HCEC 1CT (cell line): ENCODE data around the gene TEAD1.
A peak's percentile ranks its signal among the peaks of the same experiment; 100 is the strongest.

Source experiments
- DNase-seq: peaks from one replicate; pipeline ENCODE4 v3.0.0-alpha.2; 2017

TEAD1 gene

GRCh38 chr11:12793065-12793464 is 118.8 kb downstream of the TEAD1 start:
- no peak for DNase-seq

DNA sequence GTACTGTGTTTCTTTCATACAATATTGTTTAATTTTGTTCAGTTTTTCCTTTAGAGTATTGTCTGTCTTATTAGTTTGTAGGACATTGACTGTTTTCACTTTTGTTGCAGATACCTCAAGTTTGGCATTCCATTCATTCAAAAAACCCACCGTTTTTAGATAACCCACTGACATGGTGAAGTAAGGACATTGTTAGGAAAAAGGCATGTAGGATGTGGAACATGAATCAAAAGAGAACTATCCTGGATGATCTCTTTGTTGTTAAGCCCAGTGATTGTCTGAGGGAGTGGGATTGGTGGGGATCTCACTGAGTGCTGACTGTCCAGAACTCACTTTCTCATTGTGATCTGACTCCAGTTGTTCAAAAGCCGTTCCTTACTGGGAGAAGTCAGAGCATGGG is 119.3 kb downstream of the TEAD1 start:
- DNase-seq, result no peak

GRCh38 chr11:12794576-12795230 is 120.5 kb downstream of the TEAD1 start:
- DNase-seq, result no peak

- DNase-seq, result no peak
Measured at GRCh38 chr11:12797996-12798395, 123.8 kb downstream of the TEAD1 start.

- no peak for DNase-seq
Measured at GRCh38 chr11:12798609-12799011, 124.4 kb downstream of the TEAD1 start.

GRCh38 chr11:12799334-12799835 is 125.2 kb downstream of the TEAD1 start:
- DNase-seq, result no peak

DNA sequence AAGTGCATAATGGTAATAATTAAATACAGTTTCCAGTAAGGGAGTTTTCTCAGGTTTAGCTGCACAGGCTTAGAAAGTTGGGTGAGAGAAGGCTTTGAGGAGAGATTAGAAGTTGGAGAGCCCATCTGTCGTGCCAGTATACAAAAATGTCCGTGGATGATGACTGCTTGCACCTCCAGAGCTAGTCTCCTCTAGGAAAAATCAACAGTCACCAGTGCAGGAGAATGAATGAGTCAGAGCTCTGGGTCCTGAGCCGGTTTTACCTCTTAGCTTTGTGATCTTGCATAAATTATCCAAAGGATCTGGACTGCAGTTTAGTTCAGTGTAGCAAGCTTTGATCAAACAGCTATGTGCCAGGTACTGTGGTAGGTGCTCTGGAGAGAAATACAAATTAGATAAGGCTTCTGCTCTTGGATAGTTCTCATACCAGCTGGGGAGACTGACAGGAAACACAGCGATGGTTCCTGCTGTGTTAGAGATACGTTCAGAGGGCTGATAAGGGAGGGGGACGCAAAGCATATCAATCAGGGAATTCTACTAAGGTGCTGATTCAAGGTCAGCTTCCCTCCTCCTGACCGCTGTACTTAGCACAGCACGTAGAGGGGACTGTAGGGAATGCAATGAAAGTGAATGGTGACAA is 125.9 kb downstream of the TEAD1 start:
- peak; percentile 71 for DNase-seq

DNA sequence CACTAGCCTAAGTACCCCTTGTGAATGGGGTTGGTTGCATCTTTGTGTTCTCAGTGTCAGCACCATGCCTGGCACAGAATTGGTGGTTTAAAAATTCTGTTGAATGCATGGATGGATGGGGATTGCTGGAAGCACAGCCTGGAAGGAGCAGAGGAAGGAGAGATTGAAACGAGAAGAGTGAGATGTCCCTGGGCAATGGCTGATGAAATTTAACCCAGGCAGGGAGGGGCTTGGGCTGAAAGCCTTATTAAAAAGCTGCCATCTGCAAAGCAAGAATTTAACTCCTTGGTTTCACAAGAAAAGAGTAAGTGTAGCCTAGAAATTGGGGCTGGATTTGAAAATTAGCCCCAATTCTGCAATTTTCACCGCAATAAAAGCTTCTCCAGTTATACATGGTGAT is 126.7 kb downstream of the TEAD1 start:
- no peak for DNase-seq

DNA sequence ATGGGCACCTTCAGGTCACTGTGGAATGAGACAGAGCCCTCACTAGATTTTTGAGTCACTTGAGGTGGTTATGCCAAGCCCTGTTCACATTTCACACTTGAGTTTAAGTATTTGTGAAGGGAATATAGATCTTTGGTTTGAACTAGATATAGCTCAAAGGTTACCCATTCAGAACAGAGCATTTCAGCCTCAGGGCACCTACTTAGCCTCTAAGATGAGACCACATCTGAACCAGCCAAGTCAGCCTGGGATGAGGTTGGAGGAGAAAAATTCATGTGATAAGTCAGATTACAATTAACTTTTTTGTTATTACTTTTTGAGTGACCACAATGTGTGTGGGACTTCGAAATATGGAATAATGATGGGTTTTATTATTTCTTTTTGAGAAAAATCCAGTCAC is 127.8 kb downstream of the TEAD1 start:
- DNase-seq, result no peak

GRCh38 chr11:12802418-12803085 is 128.3 kb downstream of the TEAD1 start:
- peak; percentile 65 for DNase-seq

DNA sequence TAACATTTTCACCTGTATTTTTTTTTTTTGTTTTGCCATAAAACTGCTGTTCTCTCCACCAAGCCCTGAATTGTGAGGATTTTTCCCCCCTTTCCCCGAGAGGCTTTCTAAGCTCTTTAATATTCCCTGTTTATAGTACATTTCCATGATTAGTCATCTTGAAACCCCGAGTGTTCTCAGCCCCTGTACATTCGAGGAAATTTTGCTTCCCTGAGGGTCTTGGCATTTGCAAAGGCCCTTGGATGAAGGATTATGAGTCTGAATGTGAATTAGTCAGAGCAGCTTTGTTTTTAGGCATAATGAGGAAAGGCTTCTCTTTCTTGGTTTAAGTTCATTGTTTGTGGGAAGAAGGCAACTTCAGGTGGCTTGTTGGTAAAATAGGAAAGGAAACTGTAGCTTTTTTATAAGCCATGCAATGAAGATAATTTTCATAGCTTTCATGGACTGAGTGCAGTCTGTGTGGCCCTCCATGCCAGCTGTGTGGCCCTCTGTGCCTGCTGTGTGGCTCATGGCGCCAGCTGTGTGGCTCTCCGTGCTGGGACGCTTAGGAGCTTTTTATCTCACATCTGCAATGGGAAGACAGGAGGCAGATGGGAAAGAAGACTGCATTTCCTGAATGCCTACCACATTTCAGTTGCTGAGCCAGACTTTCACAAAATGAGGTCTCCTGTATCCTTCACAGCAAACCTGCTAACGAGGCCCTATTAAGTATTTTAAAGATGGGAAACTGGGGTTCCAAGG is 129.0 kb downstream of the TEAD1 start:
- DNase-seq, result peak; percentile 37

DNA sequence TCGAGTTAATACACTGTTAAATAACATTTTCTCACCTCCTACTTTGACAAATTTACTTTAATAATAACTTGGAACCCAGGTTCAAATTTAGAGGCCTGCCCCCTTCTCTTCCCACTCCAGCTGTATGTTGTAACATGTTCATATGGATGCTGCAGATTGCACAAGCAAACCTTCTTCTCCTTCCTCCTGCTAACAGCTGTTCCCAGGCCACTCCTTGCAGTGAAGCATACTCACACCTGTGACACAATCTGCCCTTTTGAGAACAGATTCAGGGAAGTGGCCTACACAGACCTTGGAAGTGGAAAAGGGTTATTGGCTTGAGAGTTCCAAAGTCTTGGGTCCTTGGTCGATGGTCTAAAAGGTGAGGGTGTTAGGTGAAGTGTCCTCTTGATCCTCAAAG is 131.9 kb downstream of the TEAD1 start:
- peak; percentile 58 for DNase-seq

GRCh38 chr11:12807621-12808020 is 133.4 kb downstream of the TEAD1 start:
- DNase-seq, result no peak

- peak; percentile 71 for DNase-seq
Measured at GRCh38 chr11:12808519-12808918, 134.3 kb downstream of the TEAD1 start.

GRCh38 chr11:12809364-12809763 is 135.1 kb downstream of the TEAD1 start:
- no peak for DNase-seq

GRCh38 chr11:12809864-12810567 is 135.8 kb downstream of the TEAD1 start:
- peak; percentile 74 for DNase-seq

GRCh38 chr11:12810568-12810894 is 136.3 kb downstream of the TEAD1 start:
- no peak for DNase-seq

DNA sequence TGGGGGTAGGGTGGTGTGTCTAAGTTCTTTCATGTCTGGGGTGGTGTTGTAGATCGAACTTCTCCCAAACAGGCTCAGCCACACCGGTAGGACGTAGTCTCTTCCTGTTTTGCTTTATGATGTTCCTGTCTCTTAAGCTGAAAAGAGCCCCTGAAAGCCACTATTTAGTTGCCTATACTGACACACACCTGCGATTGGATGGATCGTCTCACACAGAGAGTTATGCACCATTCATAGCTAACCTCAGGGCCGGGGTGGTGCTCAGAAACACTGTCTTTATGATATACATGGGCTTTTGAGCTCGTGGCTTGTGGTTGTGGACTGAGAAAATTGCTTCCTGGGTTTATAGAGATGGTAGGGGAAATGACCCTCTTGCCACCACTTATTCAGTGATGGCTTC is 137.6 kb downstream of the TEAD1 start:
- DNase-seq, result no peak

- no peak for DNase-seq
Measured at GRCh38 chr11:12812849-12813248, 138.6 kb downstream of the TEAD1 start.

- peak; percentile 89 for DNase-seq
Measured at GRCh38 chr11:12813371-12814225, 139.4 kb downstream of the TEAD1 start.

GRCh38 chr11:12815129-12815480 is 140.9 kb downstream of the TEAD1 start:
- DNase-seq, result no peak

DNA sequence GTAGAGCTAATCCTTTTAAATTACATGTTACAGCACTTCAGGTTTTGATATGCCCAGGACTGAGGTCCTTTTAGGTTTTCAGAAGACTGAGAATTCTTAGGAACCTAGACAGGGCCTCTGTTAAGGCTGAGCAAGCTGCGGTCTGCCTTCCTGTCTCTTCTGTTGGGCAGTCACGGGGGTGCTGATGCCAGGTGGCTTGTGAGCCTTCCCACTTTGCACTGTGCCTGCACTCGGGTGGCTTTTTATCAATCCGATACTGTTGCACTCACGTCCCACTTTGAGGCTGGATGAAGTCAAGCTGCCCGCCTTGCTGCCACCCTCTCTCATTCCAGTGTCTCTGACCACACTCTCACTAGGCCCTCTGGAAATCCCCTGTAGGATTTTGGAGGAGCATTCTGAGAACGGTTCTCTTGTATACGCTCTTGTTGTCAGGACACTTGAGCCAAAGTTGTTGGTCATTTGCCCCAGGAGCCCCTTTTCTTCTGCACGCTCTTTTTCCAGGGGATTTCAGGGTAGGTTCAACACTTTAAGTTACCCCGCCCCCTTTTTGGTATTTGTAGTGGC is 141.8 kb downstream of the TEAD1 start:
- no peak for DNase-seq
